Stimulated activated CD8-positive, alpha-beta memory T cell treated with anti-CD3 and anti-CD28 coated beads, Interleukin-4, amount 100 ng/mL, for 24 hours (primary cell): ENCODE data around the gene GRIA1.
"Not testable (repeated sequence)": the region's sequence is repeated elsewhere in the genome, so short reads cannot be mapped to it uniquely, and the experiment has no call there.

Experiments
- DNase-seq: peaks from one replicate; pipeline ENCODE4 v3.0.0-alpha.2; 2020; ENCODE audit warnings: low read depth

GRIA1 gene

GRCh38 chr5:153835891-153836515 is 345.5 kb downstream of the GRIA1 start:
- DNase-seq, result no peak

- not testable (repeated sequence) for DNase-seq
Observed at GRCh38 chr5:153849303-153850113, 359.0 kb downstream of the GRIA1 start.

GRCh38 chr5:153860195-153860886 is 369.9 kb downstream of the GRIA1 start:
- DNase-seq, result no peak

GRCh38 chr5:153862906-153863305 is 372.4 kb downstream of the GRIA1 start:
- not testable (repeated sequence) for DNase-seq
